A549 treated with AZD9567 at 1 μM for 4 hours (cell line): ENCODE results near the gene LAG3. TPM values are rescaled to one million over a fixed set of nuclear protein-coding genes. Genes with fewer than 3 reads are reported as not detected.

Experiments
- total RNA-seq: library from RNA; stranded (reverse); fragments of 200-300 nt; extraction: Qiagen RNA extraction; gene quantifications from 5 replicates; pipeline ENCODE4 v1.2.3, GENCODE V29; 2022; ENCODE audit not compliant: insufficient read depth

Gene LAG3
- total RNA-seq: 1.3 to 2.6 TPM (median 1.8 TPM) in 4 of 5 replicates, not detected in the other

GRCh38 chr12:6772331-6772695, at the start of gene LAG3:
LAG3 (plus strand) TSS chr12:6772520; CDS start chr12:6772853, 333 bp downstream.

GRCh38 chr12:6723607-6724408, 48.5 kb upstream of the LAG3 start, which contains the start of gene COPS7A:
COPS7A (plus strand) TSS chr12:6724046; CDS start chr12:6724657, 611 bp downstream.

GRCh38 chr12:6752921-6753771, 19.2 kb upstream of the LAG3 start, which contains the start of gene MLF2:
MLF2 (minus strand) TSS chr12:6753141; CDS start chr12:6752334, 807 bp downstream.

GRCh38 chr12:6765634-6766581, 6.4 kb upstream of the LAG3 start, which contains the start of gene PTMS:
PTMS (plus strand) TSS chr12:6766363; CDS start chr12:6766706, 343 bp downstream.

GRCh38 chr12:6788972-6789924, 16.9 kb downstream of the LAG3 start, which contains the start of gene CD4:
CD4 (plus strand) TSS chr12:6789528; CDS start chr12:6800139, 10,611 bp downstream.

GRCh38 chr12:6821591-6822425, 49.5 kb downstream of the LAG3 start, which contains the start of gene GPR162:
GPR162 (plus strand) TSS chr12:6821821; CDS start chr12:6823899, 2,078 bp downstream.

Other genes starting within 250 kb of the LAG3 start
- gene GAPDH, start 238.0 kb upstream of the LAG3 start, total RNA-seq: 7,420 to 9,416 TPM (median 8,934 TPM) in 5 replicates
- gene IFFO1, start 216.5 kb upstream of the LAG3 start, total RNA-seq: 1.1 to 1.8 TPM (median 1.4 TPM) in 4 of 5 replicates, not detected in the other
- 106 to 116 TPM (median 109 TPM) in 5 replicates for gene NOP2, start 204.2 kb upstream of the LAG3 start, total RNA-seq
- 54.8 to 124 TPM (median 56.2 TPM) in 5 replicates for gene CHD4, start 165.1 kb upstream of the LAG3 start, total RNA-seq
- 0.34 to 0.88 TPM (median 0.49 TPM) in 4 of 5 replicates, not detected in the other for gene LPAR5, start 136.6 kb upstream of the LAG3 start, total RNA-seq
- 0.06 to 0.38 TPM (median 0.17 TPM) in 4 of 5 replicates, not detected in the other for gene ACRBP, start 125.1 kb upstream of the LAG3 start, total RNA-seq
- gene ING4, start 109.4 kb upstream of the LAG3 start, total RNA-seq: 10.1 to 16.0 TPM (median 13.2 TPM) in 5 replicates
- 39.7 to 58.0 TPM (median 53.1 TPM) in 5 replicates for gene ZNF384, start 83.1 kb upstream of the LAG3 start, total RNA-seq
- gene PIANP, start 71.7 kb upstream of the LAG3 start, total RNA-seq: 0.70 to 1.3 TPM (median 0.88 TPM) in 4 of 5 replicates, not detected in the other
- gene COPS7A, start 48.5 kb upstream of the LAG3 start, total RNA-seq: 47.5 to 54.4 TPM (median 53.6 TPM) in 5 replicates
- gene MLF2, start 19.4 kb upstream of the LAG3 start, total RNA-seq: 216 to 307 TPM (median 306 TPM) in 5 replicates
- gene PTMS, start 6.2 kb upstream of the LAG3 start, total RNA-seq: 562 to 891 TPM (median 827 TPM) in 5 replicates
- gene CD4, start 17.0 kb downstream of the LAG3 start, total RNA-seq: not detected in 5 replicates
- 0.26 to 0.77 TPM (median 0.49 TPM) in 4 of 5 replicates, not detected in the other for gene GPR162, start 49.3 kb downstream of the LAG3 start, total RNA-seq
- 25.6 to 33.1 TPM (median 27.2 TPM) in 5 replicates for gene P3H3, start 55.9 kb downstream of the LAG3 start, total RNA-seq
- 1.8 to 2.6 TPM (median 2.3 TPM) in 5 replicates for gene GNB3, start 68.4 kb downstream of the LAG3 start, total RNA-seq
- 74.0 to 83.9 TPM (median 80.1 TPM) in 5 replicates for gene CDCA3, start 78.8 kb downstream of the LAG3 start, total RNA-seq
- 72.6 to 116 TPM (median 80.7 TPM) in 5 replicates for gene USP5, start 79.6 kb downstream of the LAG3 start, total RNA-seq
- gene TPI1, start 95.0 kb downstream of the LAG3 start, total RNA-seq: 1,375 to 1,687 TPM (median 1,661 TPM) in 5 replicates
- 21.0 to 30.0 TPM (median 28.3 TPM) in 5 replicates for gene SPSB2, start 100.8 kb downstream of the LAG3 start, total RNA-seq
- gene LRRC23, start 132.3 kb downstream of the LAG3 start, total RNA-seq: 15.3 to 19.8 TPM (median 16.2 TPM) in 5 replicates
- gene ENO2, start 142.1 kb downstream of the LAG3 start, total RNA-seq: 30.6 to 40.9 TPM (median 38.3 TPM) in 5 replicates
- gene ATN1, start 155.4 kb downstream of the LAG3 start, total RNA-seq: 47.5 to 69.4 TPM (median 68.1 TPM) in 5 replicates
- not detected in 5 replicates for gene RNU7-1, start 171.3 kb downstream of the LAG3 start, total RNA-seq
- 259 to 307 TPM (median 297 TPM) in 5 replicates for gene C12orf57, start 171.5 kb downstream of the LAG3 start, total RNA-seq
- gene PTPN6, start 178.8 kb downstream of the LAG3 start, total RNA-seq: 10.5 to 25.7 TPM (median 11.5 TPM) in 5 replicates
- 290 to 340 TPM (median 329 TPM) in 5 replicates for gene PHB2, start 198.1 kb downstream of the LAG3 start, total RNA-seq
- 53.4 to 60.9 TPM (median 56.4 TPM) in 5 replicates for gene EMG1, start 198.4 kb downstream of the LAG3 start, total RNA-seq
- 27.5 to 38.6 TPM (median 29.5 TPM) in 5 replicates for gene LPCAT3, start 246.0 kb downstream of the LAG3 start, total RNA-seq